ENCODE measurements around the gene TDRD5.

- TF ChIP-seq, protein P1, sequence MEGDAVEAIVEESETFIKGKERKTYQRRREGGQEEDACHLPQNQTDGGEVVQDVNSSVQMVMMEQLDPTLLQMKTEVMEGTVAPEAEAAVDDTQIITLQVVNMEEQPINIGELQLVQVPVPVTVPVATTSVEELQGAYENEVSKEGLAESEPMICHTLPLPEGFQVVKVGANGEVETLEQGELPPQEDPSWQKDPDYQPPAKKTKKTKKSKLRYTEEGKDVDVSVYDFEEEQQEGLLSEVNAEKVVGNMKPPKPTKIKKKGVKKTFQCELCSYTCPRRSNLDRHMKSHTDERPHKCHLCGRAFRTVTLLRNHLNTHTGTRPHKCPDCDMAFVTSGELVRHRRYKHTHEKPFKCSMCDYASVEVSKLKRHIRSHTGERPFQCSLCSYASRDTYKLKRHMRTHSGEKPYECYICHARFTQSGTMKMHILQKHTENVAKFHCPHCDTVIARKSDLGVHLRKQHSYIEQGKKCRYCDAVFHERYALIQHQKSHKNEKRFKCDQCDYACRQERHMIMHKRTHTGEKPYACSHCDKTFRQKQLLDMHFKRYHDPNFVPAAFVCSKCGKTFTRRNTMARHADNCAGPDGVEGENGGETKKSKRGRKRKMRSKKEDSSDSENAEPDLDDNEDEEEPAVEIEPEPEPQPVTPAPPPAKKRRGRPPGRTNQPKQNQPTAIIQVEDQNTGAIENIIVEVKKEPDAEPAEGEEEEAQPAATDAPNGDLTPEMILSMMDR (IDR thresholded peaks at IDR 0.05) = no peak
- TF ChIP-seq POLR2A (IDR thresholded peaks at IDR 0.05) = no peak
Observed at GRCh38 chr1:179731643-179732042, 140.0 kb downstream of the TDRD5 start.
